ENCODE measurements around the gene COL25A1. TPM values are rescaled to one million over a fixed set of nuclear protein-coding genes. Genes with fewer than 3 reads are reported as not detected.
A peak's percentile ranks its signal among the peaks of the same experiment; 100 is the strongest.
"Not testable (repeated sequence)": the region's sequence is repeated elsewhere in the genome, so short reads cannot be mapped to it uniquely, and the experiment has no call there.

Gene COL25A1
- total RNA-seq, 1 experiment from 2014 or later: not detected

DNA sequence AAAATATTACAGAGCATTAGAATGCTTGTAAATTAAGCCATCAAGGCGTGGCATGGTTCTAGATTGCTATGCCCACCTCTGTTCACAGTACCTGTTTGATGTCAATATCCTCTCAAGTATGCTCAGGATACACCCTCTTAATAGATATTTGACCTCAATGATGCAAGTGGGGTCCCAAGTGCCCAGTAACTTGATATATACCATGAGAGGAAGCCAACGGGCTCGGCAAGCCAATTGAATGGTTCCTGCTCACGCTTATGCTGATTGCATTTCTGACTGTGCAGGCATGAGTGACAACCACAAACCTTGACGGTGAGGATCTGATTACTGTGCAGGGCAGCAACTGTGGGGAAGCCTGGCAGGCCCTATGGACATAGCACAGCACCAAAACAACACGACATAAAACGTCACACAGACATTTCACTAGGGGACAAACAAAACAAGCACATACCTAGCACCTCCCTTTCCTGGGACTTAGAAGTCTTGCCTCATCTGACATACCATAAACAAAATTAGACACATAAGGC is 360.5 kb downstream of the COL25A1 start:
- Mint-ChIP-seq H3K27me3 (ENCODE audit: unreplicated experiment) (no peaks in the 10 kb centered on the region), H3K4me1 (ENCODE audit: low read depth, unreplicated experiment) (no peaks in the 10 kb centered on the region), H3K4me3 (ENCODE audit: low read depth, unreplicated experiment) (no peak overlapping the region), H3K27ac (ENCODE audit: unreplicated experiment) (no peak overlapping the region), H3K9me3 (ENCODE audit: low read depth, unreplicated experiment) (no peaks in the 10 kb centered on the region), H3K36me3 (ENCODE audit: insufficient read depth, unreplicated experiment) (no peaks in the 10 kb centered on the region)
- CTCF ChIA-PET: no interaction called here
- TF ChIP-seq, protein P1, sequence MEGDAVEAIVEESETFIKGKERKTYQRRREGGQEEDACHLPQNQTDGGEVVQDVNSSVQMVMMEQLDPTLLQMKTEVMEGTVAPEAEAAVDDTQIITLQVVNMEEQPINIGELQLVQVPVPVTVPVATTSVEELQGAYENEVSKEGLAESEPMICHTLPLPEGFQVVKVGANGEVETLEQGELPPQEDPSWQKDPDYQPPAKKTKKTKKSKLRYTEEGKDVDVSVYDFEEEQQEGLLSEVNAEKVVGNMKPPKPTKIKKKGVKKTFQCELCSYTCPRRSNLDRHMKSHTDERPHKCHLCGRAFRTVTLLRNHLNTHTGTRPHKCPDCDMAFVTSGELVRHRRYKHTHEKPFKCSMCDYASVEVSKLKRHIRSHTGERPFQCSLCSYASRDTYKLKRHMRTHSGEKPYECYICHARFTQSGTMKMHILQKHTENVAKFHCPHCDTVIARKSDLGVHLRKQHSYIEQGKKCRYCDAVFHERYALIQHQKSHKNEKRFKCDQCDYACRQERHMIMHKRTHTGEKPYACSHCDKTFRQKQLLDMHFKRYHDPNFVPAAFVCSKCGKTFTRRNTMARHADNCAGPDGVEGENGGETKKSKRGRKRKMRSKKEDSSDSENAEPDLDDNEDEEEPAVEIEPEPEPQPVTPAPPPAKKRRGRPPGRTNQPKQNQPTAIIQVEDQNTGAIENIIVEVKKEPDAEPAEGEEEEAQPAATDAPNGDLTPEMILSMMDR (IDR thresholded peaks at IDR 0.05; ENCODE audit: unreplicated experiment): no peak
- intact Hi-C loops (cut with micrococcal nuclease; ENCODE audit: unreplicated experiment): loop anchor here (5.0 kb wide), 1 partner anchor 355 kb away; no protein-coding TSS in a partner anchor
- no peak for DNase-seq
- no TSS peak for BruUV-seq (replicated peaks)

DNA sequence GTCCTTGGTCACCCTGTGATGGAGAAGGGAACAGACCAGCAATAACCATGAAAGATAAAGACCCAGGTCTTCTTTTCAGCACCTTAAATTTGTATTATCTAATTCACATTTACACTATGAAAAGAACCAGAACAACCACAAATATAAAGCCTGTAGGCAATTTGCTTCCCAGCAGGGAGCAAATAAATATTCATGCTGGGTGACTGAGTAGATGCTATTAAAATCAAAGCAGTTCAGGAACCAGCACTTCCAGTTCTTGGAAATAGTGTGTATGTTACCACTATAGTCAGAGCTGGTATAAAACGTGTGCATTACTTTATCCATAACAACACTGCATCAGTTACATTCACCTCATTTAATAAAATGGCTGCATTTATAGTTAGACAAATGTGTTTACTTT is 361.8 kb downstream of the COL25A1 start:
- no peak for DNase-seq

DNA sequence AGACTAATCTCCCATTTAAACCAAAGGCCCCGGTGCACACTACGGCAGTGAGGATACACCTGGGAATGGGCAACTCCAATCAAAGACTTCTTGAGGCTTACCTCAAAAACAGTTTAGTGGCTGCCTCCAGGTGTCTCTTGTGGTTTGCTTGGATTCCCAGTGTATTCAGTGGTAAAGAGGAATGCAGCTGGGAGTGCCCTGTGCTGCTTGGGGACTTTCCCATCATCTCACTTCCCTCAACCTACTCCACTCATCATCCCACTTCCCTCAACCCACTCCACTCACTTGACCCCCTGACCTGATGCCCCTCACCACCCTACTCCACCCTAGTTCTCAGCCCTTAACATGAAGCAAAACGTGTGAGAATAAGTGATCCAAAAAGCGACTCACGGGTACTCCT is 362.3 kb downstream of the COL25A1 start:
- no TSS peak for BruUV-seq (replicated peaks)
- intact Hi-C loops (cut with micrococcal nuclease; ENCODE audit: unreplicated experiment): loop anchor here (5.0 kb wide), 1 partner anchor 357 kb away; no protein-coding TSS in a partner anchor

More for the DNA sequence above, 361.8 kb downstream of the COL25A1 start:
- Mint-ChIP-seq H3K4me1 (ENCODE audit: low read depth, unreplicated experiment) (no peaks in the 10 kb centered on the region), H3K4me3 (ENCODE audit: low read depth, unreplicated experiment) (no peak overlapping the region), H3K36me3 (ENCODE audit: insufficient read depth, unreplicated experiment) (no peaks in the 10 kb centered on the region), H3K27me3 (ENCODE audit: unreplicated experiment) (no peaks in the 10 kb centered on the region), H3K27ac (ENCODE audit: unreplicated experiment) (no peak overlapping the region), H3K9me3 (ENCODE audit: low read depth, unreplicated experiment) (no peaks in the 10 kb centered on the region)
- CTCF ChIA-PET: no interaction called here
- TF ChIP-seq, protein P1 (IDR thresholded peaks at IDR 0.05; ENCODE audit: unreplicated experiment): no peak
- no TSS peak for BruUV-seq (replicated peaks)
- intact Hi-C loops (cut with micrococcal nuclease; ENCODE audit: unreplicated experiment): loop anchor here (5.0 kb wide), 1 partner anchor 357 kb away; no protein-coding TSS in a partner anchor

DNA sequence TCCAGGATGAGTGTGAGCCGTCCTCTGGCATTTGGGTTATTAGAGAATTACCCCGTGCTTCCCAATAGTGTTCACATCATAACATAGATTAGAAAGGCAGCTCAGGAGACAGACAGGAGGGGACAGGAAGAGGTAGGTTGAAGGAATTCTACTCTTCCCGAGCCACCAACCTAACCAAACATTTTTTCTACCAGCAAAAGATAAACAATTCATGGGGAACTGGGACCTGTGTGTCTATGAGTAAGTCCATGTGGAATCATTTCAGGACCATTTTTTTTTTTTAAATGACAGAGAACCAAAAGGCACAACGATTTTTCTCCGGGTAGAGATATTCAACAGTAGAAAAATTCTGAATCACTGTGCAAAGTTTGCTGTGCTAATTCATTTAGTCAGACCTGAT is 365.4 kb downstream of the COL25A1 start:
- no peaks in the 10 kb centered on the region for H3K36me3 Mint-ChIP-seq (ENCODE audit: insufficient read depth, unreplicated experiment)
- CTCF ChIA-PET: no interaction called here
- BruUV-seq (replicated peaks): no TSS peak
- TF ChIP-seq, protein P1 (IDR thresholded peaks at IDR 0.05; ENCODE audit: unreplicated experiment): no peak
- intact Hi-C loops (cut with micrococcal nuclease; ENCODE audit: unreplicated experiment): no loop called here
- no peaks in the 10 kb centered on the region for H3K27me3 Mint-ChIP-seq (ENCODE audit: unreplicated experiment)
- H3K27ac Mint-ChIP-seq (ENCODE audit: unreplicated experiment): no peak overlapping the region
- H3K4me3 Mint-ChIP-seq (ENCODE audit: low read depth, unreplicated experiment): no peak overlapping the region
- no peaks in the 10 kb centered on the region for H3K9me3 Mint-ChIP-seq (ENCODE audit: low read depth, unreplicated experiment)
- DNase-seq: no peak
- no peaks in the 10 kb centered on the region for H3K4me1 Mint-ChIP-seq (ENCODE audit: low read depth, unreplicated experiment)

More for the DNA sequence above, 362.3 kb downstream of the COL25A1 start:
- Mint-ChIP-seq H3K27ac (ENCODE audit: unreplicated experiment) (no peak overlapping the region), H3K27me3 (ENCODE audit: unreplicated experiment) (no peaks in the 10 kb centered on the region), H3K36me3 (ENCODE audit: insufficient read depth, unreplicated experiment) (no peaks in the 10 kb centered on the region), H3K9me3 (ENCODE audit: low read depth, unreplicated experiment) (no peaks in the 10 kb centered on the region), H3K4me1 (ENCODE audit: low read depth, unreplicated experiment) (no peaks in the 10 kb centered on the region), H3K4me3 (ENCODE audit: low read depth, unreplicated experiment) (no peak overlapping the region)
- CTCF ChIA-PET: no interaction called here
- TF ChIP-seq, protein P1 (IDR thresholded peaks at IDR 0.05; ENCODE audit: unreplicated experiment): no peak
- DNase-seq: peak; percentile 32

DNA sequence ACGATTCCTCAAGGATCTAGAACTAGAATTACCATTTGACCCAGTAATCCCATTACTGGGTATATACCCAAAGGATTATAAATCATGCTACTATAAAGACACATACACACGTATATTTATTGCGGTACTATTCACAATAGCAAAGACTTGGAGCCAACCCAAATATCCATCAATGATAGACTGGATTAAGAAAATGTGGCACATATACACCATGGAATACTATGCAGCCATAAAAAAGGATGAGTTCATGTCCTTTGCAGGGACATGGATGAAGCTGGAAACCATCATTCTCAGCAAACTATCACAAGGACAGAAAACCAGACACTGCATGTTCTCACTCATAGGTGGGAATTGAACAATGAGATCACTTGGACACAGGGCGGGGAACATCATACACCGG is 368.5 kb downstream of the COL25A1 start:
- H3K4me3 Mint-ChIP-seq (ENCODE audit: low read depth, unreplicated experiment); DNase-seq; BruUV-seq (replicated peaks); intact Hi-C loops (cut with micrococcal nuclease; ENCODE audit: unreplicated experiment); H3K27me3 Mint-ChIP-seq (ENCODE audit: unreplicated experiment); H3K36me3 Mint-ChIP-seq (ENCODE audit: insufficient read depth, unreplicated experiment); CTCF ChIA-PET; H3K9me3 Mint-ChIP-seq (ENCODE audit: low read depth, unreplicated experiment); H3K4me1 Mint-ChIP-seq (ENCODE audit: low read depth, unreplicated experiment); H3K27ac Mint-ChIP-seq (ENCODE audit: unreplicated experiment): not testable (repeated sequence)
